BE2C (cell line): ENCODE data around the gene TOLLIP.

Experiments used
- DNase-seq: peaks from one replicate; pipeline ENCODE4 v3.0.0-alpha.2; 2020
- H3K27me3 ChIP-seq: fragments of 250-450 bp; sonication (Bioruptor Pico); 2 replicates; pipeline ENCODE4 v1.5.1; 2020; ENCODE audit warnings: mild to moderate bottlenecking
- H3K36me3 ChIP-seq: fragments of 250-450 bp; sonication (Bioruptor Pico); 2 replicates; pipeline ENCODE4 v1.5.1; 2020; ENCODE audit warnings: mild to moderate bottlenecking
- H3K4me1 ChIP-seq: fragments of 250-450 bp; sonication (Bioruptor Pico); 2 replicates; pipeline ENCODE4 v1.5.1; 2020
- H3K4me3 ChIP-seq: 2 replicates; pipeline ENCODE4 v1.5.1; 2011; ENCODE audit warnings: low read depth, low read length
- H3K9me3 ChIP-seq: fragments of 250-450 bp; sonication (Bioruptor Pico); 2 replicates; pipeline ENCODE4 v1.5.1; 2020
- CTCF ChIP-seq: IDR thresholded peaks from 2 replicates; pipeline ENCODE4 v1.5.1; 2012; ENCODE audit warnings: mild to moderate bottlenecking, low read depth, low read length

TOLLIP gene

DNA sequence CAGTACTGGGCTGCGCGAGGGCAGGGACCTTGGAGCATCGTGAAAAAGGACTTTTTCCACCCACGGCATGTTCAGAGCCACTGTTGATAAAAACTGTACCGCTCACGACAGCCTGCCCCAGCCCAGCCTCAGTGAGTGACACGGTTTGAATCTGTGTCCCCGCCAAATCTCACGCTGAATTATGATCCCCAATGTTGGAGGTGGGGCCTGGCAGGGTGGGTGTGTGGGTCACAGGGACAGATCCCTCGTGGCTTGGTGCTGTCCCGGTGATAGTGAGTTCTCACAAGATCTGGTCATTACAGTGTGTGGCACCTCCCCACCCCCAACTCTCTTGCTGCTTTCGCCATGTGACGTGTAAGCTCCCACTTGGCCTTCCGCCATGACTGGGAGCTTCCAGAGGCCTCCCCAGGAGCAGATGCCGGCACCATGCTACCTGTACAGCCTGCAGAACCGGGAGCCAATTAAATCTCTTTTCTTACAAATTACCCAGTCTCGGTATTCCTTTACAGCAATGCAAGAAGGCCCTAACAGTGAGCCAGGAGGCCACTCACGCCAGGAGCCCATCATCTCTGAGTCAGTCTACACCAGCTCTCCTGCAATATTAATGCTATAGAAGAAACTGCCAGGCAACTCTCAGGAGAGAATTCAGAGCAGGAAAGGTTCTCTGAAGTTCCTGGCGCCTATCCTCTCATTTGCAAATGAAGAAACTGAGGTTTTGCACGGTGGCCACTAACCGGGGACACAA lies 1.3 kb downstream of the TOLLIP start:
- no peak for TF ChIP-seq CTCF
- H3K27me3 ChIP-seq, result no peaks in the 10 kb centered on the region
- H3K4me3 ChIP-seq, result peak overlapping the region; percentile 52; the same call in 1 of the 2 replicates
- DNase-seq, result no peak
- H3K9me3 ChIP-seq, result no peaks in the 10 kb centered on the region
- H3K36me3 ChIP-seq, result no peaks in the 10 kb centered on the region
- H3K4me1 ChIP-seq, result no peaks in the 10 kb centered on the region

DNA sequence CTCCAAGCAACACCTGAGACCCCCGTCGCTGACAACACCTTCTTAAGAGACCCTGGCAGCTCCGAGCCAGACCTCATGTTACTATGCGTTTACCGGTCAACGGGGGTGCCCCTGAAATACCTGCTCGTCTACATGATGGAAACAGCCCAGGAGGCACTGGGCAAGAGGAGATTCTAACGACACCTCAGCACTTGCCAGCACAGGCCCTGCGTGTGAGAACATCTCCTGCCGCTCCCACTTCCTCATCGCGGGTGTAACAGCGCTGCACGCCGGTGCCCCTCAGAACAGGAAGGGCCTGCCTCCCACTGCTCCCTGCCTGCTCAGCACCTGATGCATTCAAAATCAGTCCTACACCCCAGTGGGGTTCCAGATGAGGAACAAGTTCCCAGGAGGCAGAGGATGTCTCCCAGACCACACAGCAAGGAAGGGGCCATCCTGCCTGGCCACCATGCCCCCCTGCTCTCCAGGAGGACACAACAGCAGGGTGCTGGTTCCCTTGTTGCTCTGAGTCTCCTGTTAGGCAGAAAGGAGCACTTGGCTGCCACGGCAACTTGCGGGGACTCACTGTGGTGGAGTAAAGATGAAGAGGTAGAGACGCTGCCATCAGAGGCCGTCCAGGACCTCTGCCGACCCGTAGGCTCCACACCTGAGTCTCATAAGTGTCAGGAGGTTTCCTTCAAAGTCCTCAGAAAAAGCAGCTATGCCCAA lies 2.1 kb downstream of the TOLLIP start:
- no peaks in the 10 kb centered on the region for H3K9me3 ChIP-seq
- H3K4me1 ChIP-seq, result no peaks in the 10 kb centered on the region
- no peaks in the 10 kb centered on the region for H3K36me3 ChIP-seq
- DNase-seq, result no peak
- H3K4me3 ChIP-seq, result no peak overlapping the region
- no peaks in the 10 kb centered on the region for H3K27me3 ChIP-seq
- no peak for TF ChIP-seq CTCF

GRCh38 chr11:1306186-1307162 lies 3.0 kb downstream of the TOLLIP start:
- Histone ChIP-seq H3K27me3 (no peaks in the 10 kb centered on the region), H3K4me3 (no peak overlapping the region), H3K4me1 (no peaks in the 10 kb centered on the region), H3K36me3 (no peaks in the 10 kb centered on the region), H3K9me3 (no peaks in the 10 kb centered on the region)
- no peak for DNase-seq
- no peak for TF ChIP-seq CTCF

DNA sequence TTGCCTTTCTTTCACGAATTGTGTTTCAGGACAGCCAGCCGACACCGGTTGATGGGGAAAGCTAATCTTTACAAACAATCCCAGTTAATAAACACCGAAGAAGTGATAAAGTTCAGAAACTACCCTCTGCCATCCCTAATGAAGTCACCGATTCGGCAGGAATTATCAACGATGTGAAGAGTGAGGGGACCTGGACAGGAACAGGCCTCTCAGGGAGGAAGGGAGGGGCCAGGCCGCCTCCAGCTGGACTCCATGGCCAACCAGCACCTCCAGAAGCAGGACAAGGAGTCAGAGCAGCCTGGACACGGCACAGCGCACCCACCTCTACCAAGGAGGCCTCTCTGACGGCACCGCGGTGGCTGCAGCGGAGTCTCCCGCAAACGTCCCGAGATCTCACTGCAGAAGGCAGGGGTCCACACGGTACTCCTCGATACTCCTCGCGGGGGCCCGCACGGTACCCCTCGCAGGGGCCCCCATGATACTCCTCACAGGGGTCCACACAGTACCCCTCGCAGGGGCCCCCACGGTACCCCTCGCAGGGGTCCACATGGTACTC lies 3.9 kb downstream of the TOLLIP start:
- Histone ChIP-seq H3K27me3 (no peaks in the 10 kb centered on the region), H3K4me3 (no peak overlapping the region), H3K36me3 (no peaks in the 10 kb centered on the region), H3K9me3 (no peaks in the 10 kb centered on the region), H3K4me1 (no peaks in the 10 kb centered on the region)
- DNase-seq, result no peak
- TF ChIP-seq CTCF, result no peak

DNA sequence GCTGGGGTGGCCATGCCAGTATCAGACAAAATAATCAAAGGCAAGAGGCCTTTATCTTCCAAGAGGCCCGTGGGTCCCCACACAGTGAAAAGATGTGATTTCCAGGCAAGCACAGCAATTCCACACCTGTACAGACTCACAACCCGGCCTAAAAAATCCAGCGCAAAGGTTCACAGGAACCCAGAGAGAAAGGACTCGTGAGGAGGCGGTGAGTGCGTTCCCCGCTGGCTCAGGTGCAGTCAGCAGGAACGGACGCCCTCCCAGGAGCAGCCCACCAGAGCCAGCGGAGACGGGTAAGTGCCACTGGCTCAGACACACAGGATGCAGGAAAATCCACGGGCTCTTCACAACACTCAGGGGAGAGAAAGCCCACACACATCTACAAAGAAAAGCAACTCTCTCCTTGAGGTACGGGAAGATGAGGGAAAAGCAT lies 4.4 kb downstream of the TOLLIP start:
- H3K4me3 ChIP-seq, result no peak overlapping the region
- H3K9me3 ChIP-seq, result no peaks in the 10 kb centered on the region
- no peak for DNase-seq
- H3K4me1 ChIP-seq, result no peaks in the 10 kb centered on the region
- H3K27me3 ChIP-seq, result no peaks in the 10 kb centered on the region
- no peak for TF ChIP-seq CTCF
- no peaks in the 10 kb centered on the region for H3K36me3 ChIP-seq
